SK-N-SH (cell line): ENCODE measurements around the gene KRTAP6-3. TPM values are rescaled to one million over a fixed set of nuclear protein-coding genes. Genes with fewer than 3 reads are reported as not detected.

Source experiments
- CTCF ChIA-PET: fragments of 300-600, 350-600 bp; formaldehyde crosslinking; extraction: SDS; loops from one replicate; lab custom pipeline; 2021; lab: Yijun Ruan, JAX
- POLR2A ChIA-PET: fragments of 350-600 bp; sonication (Branson Sonifier 250); formaldehyde crosslinking; extraction: SDS; loops from one replicate; lab custom pipeline; 2020; ENCODE audit warnings: antibody characterized with exemption, inconsistent platforms; lab: Yijun Ruan, JAX
- DNase-seq: peaks from one replicate; pipeline ENCODE4 v3.0.0; 2012
- H2AFZ ChIP-seq: fragments of 200-600 bp; sonication (generic); 2 replicates; pipeline ENCODE4 v1.8.1; 2016; ENCODE audit warnings: antibody characterized with exemption, mild to moderate bottlenecking, low read depth
- H3F3A ChIP-seq: fragments of 200-600 bp; sonication (generic); replicated peaks from 2 replicates; pipeline ENCODE3; 2016; ENCODE audit warnings: antibody characterized with exemption, mild to moderate bottlenecking; ENCODE audit not compliant: insufficient read depth
- H3K27ac ChIP-seq, 2 experiments: fragments of 200-500 bp in 1 of 2; fragments of 200-600 bp in 1 of 2; sonication (Bioruptor generic) in 1 of 2; sonication (generic), shearing (Covaris generic) in 1 of 2; 2 replicates each; pipeline versions ENCODE4 v1.5.1 to v1.6.1; 2014 to 2016; ENCODE audit warnings: low read depth in 2 of 2, inconsistent platforms in 1 of 2, low read length in 1 of 2, mild to moderate bottlenecking in 1 of 2, mixed read lengths in 1 of 2
- H3K27me3 ChIP-seq: fragments of 200-600 bp; sonication (generic), shearing (Covaris generic); 2 replicates; pipeline ENCODE4 v1.6.1; 2016; ENCODE audit warnings: mixed run types; ENCODE audit not compliant: insufficient read depth
- H3K36me3 ChIP-seq, 2 experiments: fragments of 200-500 bp in 1 of 2; fragments of 200-600 bp in 1 of 2; sonication (Bioruptor generic) in 1 of 2; sonication (generic) in 1 of 2; replicated peaks in 1 of 2; 2 replicates each; pipeline versions ENCODE3 to v1.5.1; 2014 to 2016; ENCODE audit warnings: low read length in 1 of 2, mild to moderate bottlenecking in 1 of 2; ENCODE audit not compliant: insufficient read depth in 2 of 2, control insufficient read depth in 1 of 2
- H3K4me1 ChIP-seq, 2 experiments: fragments of 200-500 bp in 1 of 2; fragments of 200-600 bp in 1 of 2; sonication (Bioruptor generic) in 1 of 2; sonication (generic), shearing (Covaris generic) in 1 of 2; 2 replicates each; pipeline versions ENCODE4 v1.5.1 to v1.6.1; 2014 to 2016; ENCODE audit warnings: low read depth in 1 of 2, low read length in 1 of 2, mixed run types in 1 of 2; ENCODE audit not compliant: insufficient read depth in 2 of 2, control insufficient read depth in 1 of 2
- H3K4me2 ChIP-seq: fragments of 200-600 bp; sonication (generic), shearing (Covaris generic); 2 replicates; pipeline ENCODE4 v1.6.1; 2017; ENCODE audit warnings: mixed run types
- H3K4me3 ChIP-seq, 2 experiments: fragments of 200-500 bp in 1 of 2; fragments of 200-600 bp in 1 of 2; sonication (Bioruptor generic) in 1 of 2; sonication (generic), shearing (Covaris generic) in 1 of 2; 2 replicates each; pipeline versions ENCODE4 v1.5.1 to v1.8.1; 2014 to 2016; ENCODE audit warnings: low read depth in 2 of 2, inconsistent platforms in 1 of 2, low read length in 1 of 2, mild to moderate bottlenecking in 1 of 2, mixed read lengths in 1 of 2, moderate library complexity in 1 of 2
- H3K79me2 ChIP-seq: fragments of 200-600 bp; sonication (generic); 2 replicates; pipeline ENCODE4 v1.8.1; 2017; ENCODE audit warnings: mild to moderate bottlenecking; ENCODE audit not compliant: insufficient read depth
- H3K9ac ChIP-seq: fragments of 200-600 bp; sonication (generic); 2 replicates; pipeline ENCODE4 v1.6.1; 2017; ENCODE audit warnings: mixed run types
- H3K9me2 ChIP-seq: fragments of 200-600 bp; sonication (generic); 2 replicates; pipeline ENCODE4 v1.6.1; 2017; ENCODE audit warnings: mixed run types
- H3K9me3 ChIP-seq: fragments of 200-600 bp; sonication (generic); 2 replicates; pipeline ENCODE4 v1.6.1; 2017; ENCODE audit warnings: mixed run types, mild to moderate bottlenecking, moderate library complexity
- H4K20me1 ChIP-seq: fragments of 200-600 bp; sonication (generic); 2 replicates; pipeline ENCODE4 v1.6.1; 2017; ENCODE audit warnings: mild to moderate bottlenecking, mixed run types; ENCODE audit not compliant: insufficient read depth
- CHD2 ChIP-seq: fragments of 150-350 bp; IDR thresholded peaks from 2 replicates; pipeline ENCODE4 v1.6.1; 2018; ENCODE audit warnings: low read length; ENCODE audit not compliant: partially characterized antibody
- ELF1 ChIP-seq: IDR thresholded peaks from 2 replicates; pipeline ENCODE4 v1.4.0; 2012
- GABPA ChIP-seq: IDR thresholded peaks from 2 replicates; pipeline ENCODE4 v1.4.0; 2012; ENCODE audit warnings: low read depth, mild to moderate bottlenecking
- JUND ChIP-seq: IDR thresholded peaks from 2 replicates; pipeline ENCODE4 v1.4.0; 2012
- MXI1 ChIP-seq: IDR thresholded peaks from 2 replicates; pipeline ENCODE4 v1.6.1; 2012; ENCODE audit warnings: mild to moderate bottlenecking, low read depth, low read length, improper control_type of control experiment
- NRF1 ChIP-seq: IDR thresholded peaks from 2 replicates; pipeline ENCODE4 v1.6.1; 2012; ENCODE audit warnings: low read depth, mild to moderate bottlenecking, low read length
- RCOR1 ChIP-seq: fragments of 150-350 bp; IDR thresholded peaks from 2 replicates; pipeline ENCODE4 v1.6.1; 2017; ENCODE audit warnings: antibody characterized with exemption, low read length
- RFX5 ChIP-seq: IDR thresholded peaks from 2 replicates; pipeline ENCODE4 v1.6.1; 2012; ENCODE audit warnings: mild to moderate bottlenecking, improper control_type of control experiment, low read length
- SIN3A ChIP-seq: IDR thresholded peaks from 2 replicates; pipeline ENCODE4 v1.6.1; 2012; ENCODE audit warnings: low read depth, mild to moderate bottlenecking, low read length, moderate library complexity, borderline replicate concordance
- SMC3 ChIP-seq: IDR thresholded peaks from 2 replicates; pipeline ENCODE4 v1.6.1; 2012; ENCODE audit warnings: low read depth, low read length, improper control_type of control experiment
- TAF1 ChIP-seq: IDR thresholded peaks from 2 replicates; pipeline ENCODE4 v1.6.1; 2012; ENCODE audit warnings: low read depth, mild to moderate bottlenecking, low read length, moderate library complexity, borderline replicate concordance
- TCF12 ChIP-seq: IDR thresholded peaks from 2 replicates; pipeline ENCODE4 v1.4.0; 2012
- YY1 ChIP-seq: IDR thresholded peaks from 2 replicates; pipeline ENCODE4 v1.4.0; 2012; ENCODE audit warnings: low read depth, mild to moderate bottlenecking
- WGBS: methylation state at CpG from one replicate; pipeline ENCODE4 v1.1.6; 2017; ENCODE audit warnings: low lambda C conversion rate; 5-methylcytosine and 5-hydroxymethylcytosine counted together
- polyA plus RNA-seq, 3 experiments: library from polyadenylated mRNA; depleted of rRNA; stranded (reverse); fragments of >200 nt; gene quantifications; 2 replicates each; pipeline ENCODE4 v1.2.3, GENCODE V29; 2012
- TF ChIP-seq, protein P1 (sequence below): IDR thresholded peaks from 2 replicates; pipeline ENCODE4 v1.4.0; 2012; ENCODE audit warnings: low read depth, borderline replicate concordance
- TF ChIP-seq, protein P2 (sequence below): fragments of 150-350 bp; IDR thresholded peaks from 2 replicates; pipeline ENCODE4 v1.6.1; 2017; ENCODE audit warnings: antibody characterized with exemption, low read length, low read depth, borderline replicate concordance
- TF ChIP-seq, protein P3 (sequence below): IDR thresholded peaks from 2 replicates; pipeline ENCODE4 v1.4.0; 2012; ENCODE audit warnings: low read depth
- TF ChIP-seq, protein P4 (sequence below): IDR thresholded peaks from 2 replicates; pipeline ENCODE4 v1.4.0; 2012; ENCODE audit warnings: low read depth, borderline replicate concordance
- TF ChIP-seq, protein P5 (sequence below): fragments of 200-600 bp; sonication (generic); IDR thresholded peaks from 2 replicates; pipeline ENCODE4 v1.6.1; 2017; ENCODE audit warnings: antibody characterized with exemption, mild to moderate bottlenecking, moderate library complexity

The KRTAP6-3 gene
- polyA plus RNA-seq, 1 of the 3 experiments (the other 2 are of a cell fraction) = not detected

DNA sequence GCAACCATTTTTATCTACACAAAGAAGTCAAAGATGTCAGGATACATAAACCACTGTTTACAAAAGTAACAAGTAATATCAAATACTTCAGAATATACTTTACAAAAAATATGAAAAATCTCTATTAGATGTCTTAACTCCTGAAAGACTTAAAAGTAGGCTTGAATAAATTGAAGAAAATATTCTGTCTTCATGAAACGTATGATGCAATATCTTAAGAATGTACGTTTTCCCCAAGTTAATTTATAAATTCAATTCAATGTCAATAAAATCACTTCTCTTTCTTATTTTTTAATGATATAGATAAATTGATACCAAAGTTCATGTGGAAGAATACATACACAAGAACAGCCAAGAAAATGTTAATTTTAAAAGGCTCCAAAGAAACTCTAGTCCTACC is 37.1 kb upstream of the KRTAP6-3 start:
- no peak overlapping the region for H3K27ac ChIP-seq
- WGBS = 2% methylated on average over 2 of the region's 2 CpGs
- H3K9ac ChIP-seq = no peak overlapping the region
- H3K4me2 ChIP-seq = no peak overlapping the region
- ChIA-PET POLR2A (no interaction called here), CTCF (no interaction called here)
- H3K36me3 ChIP-seq = no peaks in the 10 kb centered on the region
- no peaks in the 10 kb centered on the region for H3K4me1 ChIP-seq
- no peak overlapping the region for H3K4me3 ChIP-seq
- no peaks in the 10 kb centered on the region for H3K9me3 ChIP-seq
- H3K79me2 ChIP-seq = no peaks in the 10 kb centered on the region
- H4K20me1 ChIP-seq = no peaks in the 10 kb centered on the region
- peak overlapping the region; percentile 5; the same call in 1 of the 2 replicates for H2AFZ ChIP-seq
- TF ChIP-seq, protein P1, sequence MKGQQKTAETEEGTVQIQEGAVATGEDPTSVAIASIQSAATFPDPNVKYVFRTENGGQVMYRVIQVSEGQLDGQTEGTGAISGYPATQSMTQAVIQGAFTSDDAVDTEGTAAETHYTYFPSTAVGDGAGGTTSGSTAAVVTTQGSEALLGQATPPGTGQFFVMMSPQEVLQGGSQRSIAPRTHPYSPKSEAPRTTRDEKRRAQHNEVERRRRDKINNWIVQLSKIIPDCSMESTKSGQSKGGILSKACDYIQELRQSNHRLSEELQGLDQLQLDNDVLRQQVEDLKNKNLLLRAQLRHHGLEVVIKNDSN = no peak
- TF ChIP-seq, protein P2, sequence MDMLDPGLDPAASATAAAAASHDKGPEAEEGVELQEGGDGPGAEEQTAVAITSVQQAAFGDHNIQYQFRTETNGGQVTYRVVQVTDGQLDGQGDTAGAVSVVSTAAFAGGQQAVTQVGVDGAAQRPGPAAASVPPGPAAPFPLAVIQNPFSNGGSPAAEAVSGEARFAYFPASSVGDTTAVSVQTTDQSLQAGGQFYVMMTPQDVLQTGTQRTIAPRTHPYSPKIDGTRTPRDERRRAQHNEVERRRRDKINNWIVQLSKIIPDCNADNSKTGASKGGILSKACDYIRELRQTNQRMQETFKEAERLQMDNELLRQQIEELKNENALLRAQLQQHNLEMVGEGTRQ = no peak
- TF ChIP-seq TCF12 (no peak), ELF1 (no peak), SIN3A (no peak), CHD2 (no peak), GABPA (no peak), YY1 (no peak), JUND (no peak), MXI1 (no peak), NRF1 (no peak), RCOR1 (no peak), SMC3 (no peak), TAF1 (no peak), RFX5 (no peak)
- TF ChIP-seq, protein P3, sequence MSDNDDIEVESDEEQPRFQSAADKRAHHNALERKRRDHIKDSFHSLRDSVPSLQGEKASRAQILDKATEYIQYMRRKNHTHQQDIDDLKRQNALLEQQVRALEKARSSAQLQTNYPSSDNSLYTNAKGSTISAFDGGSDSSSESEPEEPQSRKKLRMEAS = no peak
- TF ChIP-seq, protein P4, sequence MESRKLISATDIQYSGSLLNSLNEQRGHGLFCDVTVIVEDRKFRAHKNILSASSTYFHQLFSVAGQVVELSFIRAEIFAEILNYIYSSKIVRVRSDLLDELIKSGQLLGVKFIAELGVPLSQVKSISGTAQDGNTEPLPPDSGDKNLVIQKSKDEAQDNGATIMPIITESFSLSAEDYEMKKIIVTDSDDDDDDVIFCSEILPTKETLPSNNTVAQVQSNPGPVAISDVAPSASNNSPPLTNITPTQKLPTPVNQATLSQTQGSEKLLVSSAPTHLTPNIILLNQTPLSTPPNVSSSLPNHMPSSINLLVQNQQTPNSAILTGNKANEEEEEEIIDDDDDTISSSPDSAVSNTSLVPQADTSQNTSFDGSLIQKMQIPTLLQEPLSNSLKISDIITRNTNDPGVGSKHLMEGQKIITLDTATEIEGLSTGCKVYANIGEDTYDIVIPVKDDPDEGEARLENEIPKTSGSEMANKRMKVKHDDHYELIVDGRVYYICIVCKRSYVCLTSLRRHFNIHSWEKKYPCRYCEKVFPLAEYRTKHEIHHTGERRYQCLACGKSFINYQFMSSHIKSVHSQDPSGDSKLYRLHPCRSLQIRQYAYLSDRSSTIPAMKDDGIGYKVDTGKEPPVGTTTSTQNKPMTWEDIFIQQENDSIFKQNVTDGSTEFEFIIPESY = no peak
- TF ChIP-seq, protein P5, sequence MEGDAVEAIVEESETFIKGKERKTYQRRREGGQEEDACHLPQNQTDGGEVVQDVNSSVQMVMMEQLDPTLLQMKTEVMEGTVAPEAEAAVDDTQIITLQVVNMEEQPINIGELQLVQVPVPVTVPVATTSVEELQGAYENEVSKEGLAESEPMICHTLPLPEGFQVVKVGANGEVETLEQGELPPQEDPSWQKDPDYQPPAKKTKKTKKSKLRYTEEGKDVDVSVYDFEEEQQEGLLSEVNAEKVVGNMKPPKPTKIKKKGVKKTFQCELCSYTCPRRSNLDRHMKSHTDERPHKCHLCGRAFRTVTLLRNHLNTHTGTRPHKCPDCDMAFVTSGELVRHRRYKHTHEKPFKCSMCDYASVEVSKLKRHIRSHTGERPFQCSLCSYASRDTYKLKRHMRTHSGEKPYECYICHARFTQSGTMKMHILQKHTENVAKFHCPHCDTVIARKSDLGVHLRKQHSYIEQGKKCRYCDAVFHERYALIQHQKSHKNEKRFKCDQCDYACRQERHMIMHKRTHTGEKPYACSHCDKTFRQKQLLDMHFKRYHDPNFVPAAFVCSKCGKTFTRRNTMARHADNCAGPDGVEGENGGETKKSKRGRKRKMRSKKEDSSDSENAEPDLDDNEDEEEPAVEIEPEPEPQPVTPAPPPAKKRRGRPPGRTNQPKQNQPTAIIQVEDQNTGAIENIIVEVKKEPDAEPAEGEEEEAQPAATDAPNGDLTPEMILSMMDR = no peak
- no peaks in the 10 kb centered on the region for H3K27me3 ChIP-seq
- no peak for DNase-seq
- no peaks in the 10 kb centered on the region for H3F3A ChIP-seq
- H3K9me2 ChIP-seq = no peaks in the 10 kb centered on the region
